ENCODE measurements around the gene C14orf180. TPM values are rescaled to one million over a fixed set of nuclear protein-coding genes. Genes with fewer than 3 reads are reported as not detected.

The C14orf180 gene
- total and polyA plus RNA-seq, 10 of the 15 experiments (the other 5 are each of a cell fraction or from before 2014, with no cell fraction given) = not detected

DNA sequence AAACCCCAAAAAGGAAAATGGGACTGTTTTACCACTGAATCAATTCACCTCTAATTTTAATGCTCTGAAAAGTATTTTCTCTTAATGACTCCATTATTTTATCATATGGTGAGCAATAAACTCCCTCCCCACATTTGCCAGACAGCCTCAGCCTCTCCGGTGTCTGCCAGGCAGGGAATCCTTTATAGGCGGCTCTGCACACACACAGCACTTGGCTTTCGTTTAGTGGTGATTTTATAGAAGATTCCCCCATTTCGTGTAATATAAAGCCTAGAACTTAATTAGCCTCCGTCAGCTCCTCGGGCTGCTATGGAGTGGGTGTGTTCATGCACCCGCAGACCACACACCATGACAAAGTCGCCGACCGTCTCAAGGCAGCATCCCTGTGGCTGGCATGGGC, 10.1 kb upstream of the C14orf180 start:
- Histone ChIP-seq H3K36me3 (ENCODE audit: control insufficient read depth in 2 of 2, insufficient read depth in 2 of 2, low read length in 1 of 2) (no peaks in the 10 kb centered on the region), H2AFZ (ENCODE audit: control insufficient read depth, low read depth, low read length) (no peak overlapping the region), H3K4me1 (ENCODE audit: control insufficient read depth, insufficient read depth, low read length) (no peaks in the 10 kb centered on the region), H3K79me2 (ENCODE audit: control insufficient read depth, insufficient read depth, low read length) (no peaks in the 10 kb centered on the region), H4K20me1 (ENCODE audit: control insufficient read depth, insufficient read depth) (no peaks in the 10 kb centered on the region), H3K9ac (ENCODE audit: control insufficient read depth, insufficient read depth, low read length) (no peak overlapping the region), H3K27ac (ENCODE audit: control insufficient read depth, insufficient read depth) (no peak overlapping the region), H3K27me3 (replicated peaks in 1 of 2; ENCODE audit: control insufficient read depth in 2 of 2, insufficient read depth in 2 of 2, low read length in 1 of 2) (peaks cover 0 to 6% of the 10 kb centered on the region in 2 experiments; a peak in 2 of 4 replicates), H3K4me3 (no peak overlapping the region), H3K4me2 (ENCODE audit: control insufficient read depth, insufficient read depth) (no peak overlapping the region), H3K9me3 (replicated peaks; ENCODE audit: control insufficient read depth, insufficient read depth, low read length) (no peaks in the 10 kb centered on the region)
- no peak for FAIRE-seq
- 54% methylated on average over 10 of the region's 10 CpGs for WGBS (ENCODE audit: insufficient coverage, insufficient replicate concordance, low lambda C conversion rate, missing lambda C conversion rate)
- POLR2A ChIA-PET = no interaction called here
- in situ Hi-C loops (cut with MboI) (no loop called here), intact Hi-C loops (cut with micrococcal nuclease; ENCODE audit: unreplicated experiment) (no loop called here)
- RAD21 ChIA-PET (ENCODE audit: unreplicated experiment) = no interaction called here
- CTCF ChIA-PET = no interaction called here
- DNase-seq (ENCODE audit: low read depth, low spot score) = no peak
- no TSS peak for BruUV-seq (replicated peaks)
- SMC1A ChIA-PET (ENCODE audit: uncharacterized antibody, unreplicated experiment) = no interaction called here
- TF ChIP-seq, protein P1, sequence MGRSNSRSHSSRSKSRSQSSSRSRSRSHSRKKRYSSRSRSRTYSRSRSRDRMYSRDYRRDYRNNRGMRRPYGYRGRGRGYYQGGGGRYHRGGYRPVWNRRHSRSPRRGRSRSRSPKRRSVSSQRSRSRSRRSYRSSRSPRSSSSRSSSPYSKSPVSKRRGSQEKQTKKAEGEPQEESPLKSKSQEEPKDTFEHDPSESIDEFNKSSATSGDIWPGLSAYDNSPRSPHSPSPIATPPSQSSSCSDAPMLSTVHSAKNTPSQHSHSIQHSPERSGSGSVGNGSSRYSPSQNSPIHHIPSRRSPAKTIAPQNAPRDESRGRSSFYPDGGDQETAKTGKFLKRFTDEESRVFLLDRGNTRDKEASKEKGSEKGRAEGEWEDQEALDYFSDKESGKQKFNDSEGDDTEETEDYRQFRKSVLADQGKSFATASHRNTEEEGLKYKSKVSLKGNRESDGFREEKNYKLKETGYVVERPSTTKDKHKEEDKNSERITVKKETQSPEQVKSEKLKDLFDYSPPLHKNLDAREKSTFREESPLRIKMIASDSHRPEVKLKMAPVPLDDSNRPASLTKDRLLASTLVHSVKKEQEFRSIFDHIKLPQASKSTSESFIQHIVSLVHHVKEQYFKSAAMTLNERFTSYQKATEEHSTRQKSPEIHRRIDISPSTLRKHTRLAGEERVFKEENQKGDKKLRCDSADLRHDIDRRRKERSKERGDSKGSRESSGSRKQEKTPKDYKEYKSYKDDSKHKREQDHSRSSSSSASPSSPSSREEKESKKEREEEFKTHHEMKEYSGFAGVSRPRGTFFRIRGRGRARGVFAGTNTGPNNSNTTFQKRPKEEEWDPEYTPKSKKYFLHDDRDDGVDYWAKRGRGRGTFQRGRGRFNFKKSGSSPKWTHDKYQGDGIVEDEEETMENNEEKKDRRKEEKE (IDR thresholded peaks at IDR 0.05) = no peak
- TF ChIP-seq MYC (IDR thresholded peaks at IDR 0.05; ENCODE audit: insufficient read depth, insufficient read length, insufficient replicate concordance, low read length, severe bottlenecking) (no peak), HDAC6 (IDR thresholded peaks at IDR 0.05; ENCODE audit: unreplicated experiment) (no peak), TCF12 (IDR thresholded peaks at IDR 0.05; ENCODE audit: low read depth, low read length) (no peak), TAF1 (IDR thresholded peaks at IDR 0.05; ENCODE audit: borderline replicate concordance, low read depth, low read length) (no peak), ZSCAN29 (IDR thresholded peaks at IDR 0.05) (no peak), ZBED1 (IDR thresholded peaks at IDR 0.05; ENCODE audit: borderline replicate concordance) (no peak), ZZZ3 (IDR thresholded peaks at IDR 0.05; ENCODE audit: control insufficient read depth, insufficient read length, low read depth) (no peak)
- TF ChIP-seq, protein P2, sequence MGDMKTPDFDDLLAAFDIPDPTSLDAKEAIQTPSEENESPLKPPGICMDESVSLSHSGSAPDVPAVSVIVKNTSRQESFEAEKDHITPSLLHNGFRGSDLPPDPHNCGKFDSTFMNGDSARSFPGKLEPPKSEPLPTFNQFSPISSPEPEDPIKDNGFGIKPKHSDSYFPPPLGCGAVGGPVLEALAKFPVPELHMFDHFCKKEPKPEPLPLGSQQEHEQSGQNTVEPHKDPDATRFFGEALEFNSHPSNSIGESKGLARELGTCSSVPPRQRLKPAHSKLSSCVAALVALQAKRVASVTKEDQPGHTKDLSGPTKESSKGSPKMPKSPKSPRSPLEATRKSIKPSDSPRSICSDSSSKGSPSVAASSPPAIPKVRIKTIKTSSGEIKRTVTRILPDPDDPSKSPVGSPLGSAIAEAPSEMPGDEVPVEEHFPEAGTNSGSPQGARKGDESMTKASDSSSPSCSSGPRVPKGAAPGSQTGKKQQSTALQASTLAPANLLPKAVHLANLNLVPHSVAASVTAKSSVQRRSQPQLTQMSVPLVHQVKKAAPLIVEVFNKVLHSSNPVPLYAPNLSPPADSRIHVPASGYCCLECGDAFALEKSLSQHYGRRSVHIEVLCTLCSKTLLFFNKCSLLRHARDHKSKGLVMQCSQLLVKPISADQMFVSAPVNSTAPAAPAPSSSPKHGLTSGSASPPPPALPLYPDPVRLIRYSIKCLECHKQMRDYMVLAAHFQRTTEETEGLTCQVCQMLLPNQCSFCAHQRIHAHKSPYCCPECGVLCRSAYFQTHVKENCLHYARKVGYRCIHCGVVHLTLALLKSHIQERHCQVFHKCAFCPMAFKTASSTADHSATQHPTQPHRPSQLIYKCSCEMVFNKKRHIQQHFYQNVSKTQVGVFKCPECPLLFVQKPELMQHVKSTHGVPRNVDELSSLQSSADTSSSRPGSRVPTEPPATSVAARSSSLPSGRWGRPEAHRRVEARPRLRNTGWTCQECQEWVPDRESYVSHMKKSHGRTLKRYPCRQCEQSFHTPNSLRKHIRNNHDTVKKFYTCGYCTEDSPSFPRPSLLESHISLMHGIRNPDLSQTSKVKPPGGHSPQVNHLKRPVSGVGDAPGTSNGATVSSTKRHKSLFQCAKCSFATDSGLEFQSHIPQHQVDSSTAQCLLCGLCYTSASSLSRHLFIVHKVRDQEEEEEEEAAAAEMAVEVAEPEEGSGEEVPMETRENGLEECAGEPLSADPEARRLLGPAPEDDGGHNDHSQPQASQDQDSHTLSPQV (IDR thresholded peaks at IDR 0.05) = no peak
- no peak for ATAC-seq

Data from GM12878 (cell line).